Loucy (cell line): ENCODE results near the gene LTK.

Experiments used
- H2AFZ ChIP-seq: fragments of 200-600 bp; sonication (generic); 2 replicates; pipeline ENCODE4 v1.6.0; 2016; ENCODE audit warnings: antibody characterized with exemption, mild to moderate bottlenecking, low read length, moderate library complexity
- H3F3A ChIP-seq: fragments of 200-600 bp; 2 replicates; pipeline ENCODE4 v1.6.0; 2016; ENCODE audit warnings: antibody characterized with exemption, low read depth, mild to moderate bottlenecking
- H3K27me3 ChIP-seq: fragments of 200-600 bp; sonication (generic); 2 replicates; pipeline ENCODE4 v1.6.1; 2014; ENCODE audit warnings: low read length, mild to moderate bottlenecking; ENCODE audit not compliant: insufficient read depth, poor library complexity, severe bottlenecking
- H3K36me3 ChIP-seq: fragments of 200-600 bp; sonication (generic); 2 replicates; pipeline ENCODE4 v1.6.1; 2016; ENCODE audit warnings: low read length; ENCODE audit not compliant: insufficient read depth
- H3K4me1 ChIP-seq: fragments of 200-600 bp; sonication (generic); 2 replicates; pipeline ENCODE4 v1.5.1; 2014; ENCODE audit warnings: low read length, mild to moderate bottlenecking; ENCODE audit not compliant: insufficient read depth, poor library complexity, severe bottlenecking
- H3K4me2 ChIP-seq: fragments of 200-600 bp; sonication (generic); 2 replicates; pipeline ENCODE4 v1.6.0; 2014; ENCODE audit warnings: antibody characterized with exemption, low read length, low read depth, mild to moderate bottlenecking; ENCODE audit not compliant: poor library complexity, severe bottlenecking
- H3K4me3 ChIP-seq: fragments of 200-600 bp; sonication (generic); 2 replicates; pipeline ENCODE4 v1.5.1; 2014; ENCODE audit warnings: low read length, mild to moderate bottlenecking, mixed read lengths; ENCODE audit not compliant: poor library complexity, severe bottlenecking
- H3K79me2 ChIP-seq: fragments of 200-600 bp; sonication (generic); 2 replicates; pipeline ENCODE4 v1.6.1; 2014; ENCODE audit warnings: low read length; ENCODE audit not compliant: insufficient read depth
- H3K9ac ChIP-seq: fragments of 200-600 bp; sonication (generic); 2 replicates; pipeline ENCODE4 v1.6.0; 2014; ENCODE audit warnings: mild to moderate bottlenecking, low read depth, low read length, moderate library complexity; ENCODE audit not compliant: poor library complexity, severe bottlenecking
- H3K9me2 ChIP-seq: fragments of 200-600 bp; sonication (generic); replicated peaks from 2 replicates; pipeline ENCODE4 v1.6.1; 2016; ENCODE audit warnings: low read depth, low read length, mixed read lengths
- H3K9me3 ChIP-seq: fragments of 200-600 bp; sonication (generic); 2 replicates; pipeline ENCODE4 v1.6.1; 2014; ENCODE audit warnings: mild to moderate bottlenecking, antibody characterized with exemption, low read length, low read depth; ENCODE audit not compliant: insufficient read depth
- H4K20me1 ChIP-seq: fragments of 200-600 bp; sonication (generic); 2 replicates; pipeline ENCODE4 v1.6.0; 2014; ENCODE audit warnings: antibody characterized with exemption, low read length, mild to moderate bottlenecking; ENCODE audit not compliant: insufficient read depth, poor library complexity, severe bottlenecking
- EZH2phosphoT487 ChIP-seq: fragments of 200-600 bp; IDR thresholded peaks from 2 replicates; pipeline ENCODE4 v1.6.1; 2018; ENCODE audit warnings: antibody characterized with exemption, mild to moderate bottlenecking, moderate library complexity, borderline replicate concordance
- TF ChIP-seq, protein P1 (sequence below): fragments of 200-600 bp; sonication (generic); conservative IDR thresholded peaks from 2 replicates; pipeline ENCODE4 v1.5.1; 2014; ENCODE audit warnings: mild to moderate bottlenecking, antibody characterized with exemption, low read length

The LTK gene

DNA sequence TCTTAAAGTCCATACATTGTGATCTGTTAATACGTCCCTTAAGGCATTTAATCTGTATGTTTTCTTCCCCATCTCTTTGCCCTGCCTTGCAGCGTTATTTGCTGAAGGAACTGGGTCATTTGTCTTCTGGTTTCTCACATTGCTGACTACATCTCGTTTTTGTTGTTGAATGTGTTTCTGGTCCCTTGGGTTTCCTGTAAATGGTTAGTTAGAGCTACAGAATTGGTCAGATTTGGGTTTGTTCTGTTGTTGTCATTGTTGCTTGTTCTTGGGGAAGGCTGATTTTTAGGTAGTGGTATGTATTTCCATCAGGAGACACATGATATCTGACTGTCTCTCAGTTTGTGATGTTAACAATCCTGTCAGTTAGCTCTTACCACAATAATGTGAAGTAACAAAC lies 46.9 kb downstream of the LTK start:
- Histone ChIP-seq H3K27me3 (no peaks in the 10 kb centered on the region), H3K9me3 (no peaks in the 10 kb centered on the region), H3K9ac (no peak overlapping the region), H4K20me1 (no peaks in the 10 kb centered on the region), H3K4me1 (no peaks in the 10 kb centered on the region), H2AFZ (no peak overlapping the region), H3K9me2 (no peaks in the 10 kb centered on the region), H3K4me2 (no peak overlapping the region), H3K79me2 (no peaks in the 10 kb centered on the region), H3K4me3 (no peak overlapping the region), H3K36me3 (peaks cover 85% of the 10 kb centered on the region), H3F3A (no peaks in the 10 kb centered on the region)
- no peak for TF ChIP-seq EZH2phosphoT487
- TF ChIP-seq, protein P1, sequence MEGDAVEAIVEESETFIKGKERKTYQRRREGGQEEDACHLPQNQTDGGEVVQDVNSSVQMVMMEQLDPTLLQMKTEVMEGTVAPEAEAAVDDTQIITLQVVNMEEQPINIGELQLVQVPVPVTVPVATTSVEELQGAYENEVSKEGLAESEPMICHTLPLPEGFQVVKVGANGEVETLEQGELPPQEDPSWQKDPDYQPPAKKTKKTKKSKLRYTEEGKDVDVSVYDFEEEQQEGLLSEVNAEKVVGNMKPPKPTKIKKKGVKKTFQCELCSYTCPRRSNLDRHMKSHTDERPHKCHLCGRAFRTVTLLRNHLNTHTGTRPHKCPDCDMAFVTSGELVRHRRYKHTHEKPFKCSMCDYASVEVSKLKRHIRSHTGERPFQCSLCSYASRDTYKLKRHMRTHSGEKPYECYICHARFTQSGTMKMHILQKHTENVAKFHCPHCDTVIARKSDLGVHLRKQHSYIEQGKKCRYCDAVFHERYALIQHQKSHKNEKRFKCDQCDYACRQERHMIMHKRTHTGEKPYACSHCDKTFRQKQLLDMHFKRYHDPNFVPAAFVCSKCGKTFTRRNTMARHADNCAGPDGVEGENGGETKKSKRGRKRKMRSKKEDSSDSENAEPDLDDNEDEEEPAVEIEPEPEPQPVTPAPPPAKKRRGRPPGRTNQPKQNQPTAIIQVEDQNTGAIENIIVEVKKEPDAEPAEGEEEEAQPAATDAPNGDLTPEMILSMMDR = no peak

DNA sequence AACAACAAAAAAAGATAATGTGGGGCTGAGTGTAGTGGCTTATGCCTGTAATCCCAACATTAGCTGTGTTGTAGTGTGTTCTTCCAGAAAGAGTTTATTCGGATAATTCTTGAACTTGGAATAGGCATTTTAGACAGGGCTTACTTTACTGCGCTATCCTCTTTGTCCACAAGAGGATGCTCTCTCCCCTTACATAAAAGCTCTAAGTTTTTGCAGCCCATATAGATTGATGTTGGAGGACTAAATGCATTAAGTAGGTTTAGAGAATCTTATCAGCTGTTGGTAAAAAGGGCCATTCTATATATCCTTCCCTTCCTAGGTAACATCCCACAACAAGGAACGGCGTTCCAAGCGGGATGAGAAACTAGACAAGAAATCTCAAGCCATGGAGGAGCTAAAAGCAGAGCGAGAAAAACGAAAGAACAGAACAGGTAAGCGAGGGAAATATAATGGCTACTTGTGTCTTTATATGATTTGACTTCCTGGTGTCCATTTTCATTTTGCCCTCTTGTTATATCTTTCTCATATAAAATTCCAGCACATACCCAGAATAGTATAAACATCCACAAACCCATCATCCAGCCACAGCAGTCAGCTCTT lies 47.7 kb downstream of the LTK start:
- no peaks in the 10 kb centered on the region for H3K4me1 ChIP-seq
- no peaks in the 10 kb centered on the region for H3K9me2 ChIP-seq
- H3K9ac ChIP-seq = no peak overlapping the region
- no peak overlapping the region for H2AFZ ChIP-seq
- no peaks in the 10 kb centered on the region for H3K27me3 ChIP-seq
- H3F3A ChIP-seq = no peaks in the 10 kb centered on the region
- no peak overlapping the region for H3K4me3 ChIP-seq
- no peaks in the 10 kb centered on the region for H3K79me2 ChIP-seq
- TF ChIP-seq, protein P1 = peak; percentile 98
- no peak for TF ChIP-seq EZH2phosphoT487
- H3K9me3 ChIP-seq = no peaks in the 10 kb centered on the region
- H4K20me1 ChIP-seq = no peaks in the 10 kb centered on the region
- peaks cover 78% of the 10 kb centered on the region for H3K36me3 ChIP-seq
- no peak overlapping the region for H3K4me2 ChIP-seq

DNA sequence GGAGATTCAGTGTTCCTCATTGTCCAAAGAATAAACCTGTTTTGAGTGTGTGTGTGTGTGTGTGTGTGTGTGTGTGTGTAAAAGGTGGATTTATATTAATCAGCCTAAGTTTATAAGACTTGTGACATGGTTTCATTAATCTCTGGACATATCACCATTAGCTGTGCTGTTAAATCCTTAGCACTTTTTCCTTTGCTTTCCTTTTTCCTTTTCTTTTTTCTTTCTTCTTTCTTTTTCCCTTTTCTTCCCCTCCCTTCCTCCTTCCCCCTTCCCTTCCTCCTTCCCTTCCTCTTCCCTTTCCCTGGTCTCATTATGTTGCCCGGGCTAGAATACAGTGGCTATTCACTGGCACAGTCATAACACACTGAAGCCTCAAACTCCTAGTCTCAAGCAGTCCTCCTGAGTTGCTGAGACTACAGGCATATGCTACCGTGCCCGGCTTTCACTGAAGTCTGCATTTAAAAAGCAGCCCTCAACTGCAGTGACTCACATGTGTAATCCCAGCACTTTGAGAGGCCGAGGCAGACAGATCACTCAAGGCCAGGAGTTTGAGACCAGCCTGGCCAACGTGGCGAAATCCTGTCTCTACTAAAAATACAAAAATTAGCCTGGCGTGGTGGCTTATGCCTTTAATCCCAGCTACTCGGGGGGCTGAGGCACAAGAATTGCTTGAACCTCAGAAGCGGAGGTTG lies 48.6 kb downstream of the LTK start:
- no peak overlapping the region for H3K4me3 ChIP-seq
- TF ChIP-seq EZH2phosphoT487 = no peak
- TF ChIP-seq, protein P1 = no peak
- no peak overlapping the region for H3K4me2 ChIP-seq
- no peak overlapping the region for H2AFZ ChIP-seq
- H3K79me2 ChIP-seq = no peaks in the 10 kb centered on the region
- H3K4me1 ChIP-seq = no peaks in the 10 kb centered on the region
- H3K27me3 ChIP-seq = no peaks in the 10 kb centered on the region
- no peaks in the 10 kb centered on the region for H4K20me1 ChIP-seq
- H3K36me3 ChIP-seq = peaks cover 75% of the 10 kb centered on the region
- H3K9me2 ChIP-seq = no peaks in the 10 kb centered on the region
- H3K9me3 ChIP-seq = no peaks in the 10 kb centered on the region
- H3F3A ChIP-seq = no peaks in the 10 kb centered on the region
- no peak overlapping the region for H3K9ac ChIP-seq
